ENCODE data around the gene PDE5A.

The PDE5A gene

GRCh38 chr4:119493886-119494285, 134.7 kb downstream of the PDE5A start:
- TF ChIP-seq CTCF (IDR thresholded peaks at IDR 0.05; ENCODE audit: insufficient read depth, missing control alignments): no peak
- FAIRE-seq: no peak
- DNase-seq (ENCODE audit: insufficient read length, low spot score): no peak

GRCh38 chr4:119493419-119493818, 135.2 kb downstream of the PDE5A start:
- FAIRE-seq: no peak
- no peak for DNase-seq (ENCODE audit: insufficient read length, low spot score)

GRCh38 chr4:119490335-119490734, 138.3 kb downstream of the PDE5A start:
- FAIRE-seq: no peak
- DNase-seq (ENCODE audit: insufficient read length, low spot score): no peak
- TF ChIP-seq CTCF (IDR thresholded peaks at IDR 0.05; ENCODE audit: insufficient read depth, missing control alignments): peak; percentile 41

More at GRCh38 chr4:119493419-119493818, 135.2 kb downstream of the PDE5A start:
- peak; percentile 45 for TF ChIP-seq CTCF (IDR thresholded peaks at IDR 0.05; ENCODE audit: insufficient read depth, missing control alignments)

GRCh38 chr4:119489305-119489704, 139.3 kb downstream of the PDE5A start:
- DNase-seq (ENCODE audit: insufficient read length, low spot score) (no peak), FAIRE-seq (peak; percentile 86)
- no peak for TF ChIP-seq CTCF (IDR thresholded peaks at IDR 0.05; ENCODE audit: insufficient read depth, missing control alignments)

DNA sequence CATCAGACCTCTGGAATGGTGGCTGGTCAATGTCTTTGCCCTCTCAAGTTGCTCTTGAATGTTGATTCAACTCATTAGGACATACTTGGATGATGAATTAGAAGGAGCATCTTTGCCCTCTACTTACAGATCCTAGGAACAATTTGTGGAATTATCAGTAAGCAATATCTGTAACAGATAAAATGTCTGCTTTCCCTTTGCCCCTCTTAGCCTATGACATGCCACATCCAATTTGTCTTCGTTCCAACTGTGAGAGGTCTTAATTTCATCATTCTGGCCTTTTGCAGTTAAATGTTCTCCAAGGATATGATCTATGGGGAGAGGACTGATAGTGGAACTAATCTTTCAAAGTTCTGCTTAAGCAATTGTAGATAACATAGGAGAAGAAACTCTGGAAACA, 148.3 kb downstream of the PDE5A start:
- FAIRE-seq (peak; percentile 16), DNase-seq (ENCODE audit: insufficient read length, low spot score) (no peak)
- no peak for TF ChIP-seq CTCF (IDR thresholded peaks at IDR 0.05; ENCODE audit: insufficient read depth, missing control alignments)

DNA sequence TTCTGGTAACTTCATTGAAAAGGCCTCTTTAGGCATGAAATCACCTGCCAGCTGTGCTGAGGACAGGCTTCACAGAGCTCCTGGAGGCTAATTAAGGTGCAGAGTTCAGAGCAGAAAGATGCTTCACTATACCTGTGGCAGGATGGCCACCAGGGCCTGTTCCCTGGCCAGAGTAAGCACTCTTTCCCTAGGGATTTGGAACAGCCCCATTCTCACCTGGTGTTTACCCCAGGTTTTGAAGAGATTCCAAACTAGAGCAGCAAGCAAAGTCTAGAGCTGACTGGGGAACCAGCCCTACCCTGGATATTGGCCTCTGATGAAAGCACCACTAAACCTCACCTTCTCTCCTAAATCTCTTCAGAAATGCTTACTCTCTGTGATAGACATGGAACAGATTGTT, 148.8 kb downstream of the PDE5A start:
- DNase-seq (ENCODE audit: insufficient read length, low spot score) (no peak), FAIRE-seq (no peak)
- no peak for TF ChIP-seq CTCF (IDR thresholded peaks at IDR 0.05; ENCODE audit: insufficient read depth, missing control alignments)

GRCh38 chr4:119479180-119479808, 149.3 kb downstream of the PDE5A start:
- FAIRE-seq (no peak), DNase-seq (ENCODE audit: insufficient read length, low spot score) (no peak)
- no peak for TF ChIP-seq CTCF (IDR thresholded peaks at IDR 0.05; ENCODE audit: insufficient read depth, missing control alignments)
